DMS153 (cell line): ENCODE results near the gene SORBS1.

Source experiments
- DNase-seq: peaks from one replicate; lab custom pipeline; 2025; lab: John Stamatoyannopoulos, UW

SORBS1 gene

GRCh38 chr10:95561177-95561863 is at the start of gene SORBS1:
Gene SORBS1 (minus strand): TSS chr10:95561371. CDS start chr10:95441135, 120,236 bp downstream.
- DNase-seq = peak; percentile 95

GRCh38 chr10:95610727-95611126 is 49.6 kb upstream of the SORBS1 start:
- no peak for DNase-seq

GRCh38 chr10:95606922-95607321 is 45.8 kb upstream of the SORBS1 start:
- no peak for DNase-seq

DNA sequence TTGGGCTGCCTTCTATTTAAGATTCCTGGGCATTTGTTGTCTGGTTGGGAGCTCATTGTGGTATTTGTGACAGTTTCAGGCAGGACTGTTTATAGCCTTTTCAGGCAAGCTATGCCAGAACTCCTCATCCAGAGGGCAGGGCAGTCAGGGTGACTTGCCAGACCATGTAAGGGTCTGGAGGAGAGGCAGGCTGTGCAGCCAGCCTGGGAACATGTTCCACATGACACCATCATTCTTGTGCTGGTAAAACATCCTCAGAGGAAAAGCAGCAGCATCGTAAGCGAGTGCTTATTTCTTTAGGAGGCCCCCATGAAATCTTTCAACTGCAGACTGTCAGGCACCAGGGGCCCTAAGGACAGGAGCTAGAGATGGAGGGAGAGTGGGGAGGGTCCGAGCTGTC is 44.0 kb upstream of the SORBS1 start:
- DNase-seq = no peak

DNA sequence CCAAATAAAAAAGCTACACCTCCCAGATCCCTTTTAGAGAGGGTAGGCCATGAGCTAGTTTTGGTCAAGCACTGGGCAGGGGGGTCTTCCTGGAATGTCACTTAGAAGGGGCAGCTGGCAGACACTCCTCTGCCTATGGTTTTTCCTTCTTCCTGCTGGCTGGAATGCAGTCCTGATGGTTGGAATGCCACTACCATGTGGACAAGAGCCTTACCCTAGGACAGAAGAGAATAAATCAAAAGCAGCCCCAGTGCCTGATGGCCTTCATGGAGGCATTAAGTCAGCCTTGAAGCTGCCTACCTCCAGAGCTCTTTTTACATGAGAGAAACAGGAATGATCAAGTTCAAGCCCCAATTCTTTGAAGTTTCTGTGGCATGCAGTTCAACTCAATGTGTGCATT is 43.5 kb upstream of the SORBS1 start:
- DNase-seq = no peak

DNA sequence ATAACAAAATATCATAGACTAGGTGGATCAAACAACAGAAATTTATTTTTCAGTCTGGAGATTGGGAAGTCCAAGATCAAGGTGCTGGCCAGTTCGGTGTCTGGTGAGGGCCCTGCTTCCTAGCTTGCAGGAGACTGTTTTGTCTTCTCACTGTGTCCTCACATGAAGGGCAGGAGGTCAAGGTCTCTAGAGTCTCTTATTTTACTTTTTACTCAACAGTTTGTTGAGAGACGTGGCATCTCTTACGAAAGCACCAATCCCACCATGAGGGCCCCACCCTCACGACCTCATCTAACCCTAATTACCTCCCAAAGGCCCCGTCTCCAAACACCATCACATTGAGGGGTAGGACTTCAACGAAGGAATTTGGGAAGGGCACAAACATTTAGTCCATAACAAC is 41.2 kb upstream of the SORBS1 start:
- DNase-seq = no peak

DNA sequence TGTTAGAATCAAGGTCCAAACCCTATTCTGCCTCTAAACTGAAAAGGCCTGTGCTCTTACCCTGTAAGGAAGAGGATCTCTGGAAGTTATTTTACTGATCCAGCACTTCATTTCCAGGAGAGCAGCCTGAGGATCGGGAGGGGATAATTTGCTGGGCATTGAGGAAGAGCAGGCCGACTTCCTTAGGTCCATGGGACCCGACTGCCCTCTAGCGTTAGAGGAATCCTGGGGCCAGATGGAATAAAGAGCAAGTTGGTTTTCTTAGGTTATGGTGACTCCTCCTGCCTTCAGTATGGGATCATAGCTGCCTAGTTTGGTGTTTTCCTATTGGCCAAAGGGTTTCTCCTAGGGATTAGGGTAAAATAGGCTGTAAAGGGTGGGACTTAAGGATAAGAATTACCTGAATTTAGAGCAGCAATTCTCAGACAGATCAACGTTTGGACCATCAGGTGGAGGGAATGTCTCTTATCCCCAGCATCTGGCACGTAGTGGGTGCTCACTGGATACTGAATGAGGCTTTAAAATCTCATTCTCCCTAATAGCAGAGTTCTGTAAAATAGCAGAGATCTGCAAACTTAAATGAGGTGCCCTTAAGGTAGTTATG is 40.0 kb upstream of the SORBS1 start:
- peak; percentile 77 for DNase-seq

- DNase-seq = no peak
Measured at GRCh38 chr10:95600158-95600557, 39.0 kb upstream of the SORBS1 start.

DNA sequence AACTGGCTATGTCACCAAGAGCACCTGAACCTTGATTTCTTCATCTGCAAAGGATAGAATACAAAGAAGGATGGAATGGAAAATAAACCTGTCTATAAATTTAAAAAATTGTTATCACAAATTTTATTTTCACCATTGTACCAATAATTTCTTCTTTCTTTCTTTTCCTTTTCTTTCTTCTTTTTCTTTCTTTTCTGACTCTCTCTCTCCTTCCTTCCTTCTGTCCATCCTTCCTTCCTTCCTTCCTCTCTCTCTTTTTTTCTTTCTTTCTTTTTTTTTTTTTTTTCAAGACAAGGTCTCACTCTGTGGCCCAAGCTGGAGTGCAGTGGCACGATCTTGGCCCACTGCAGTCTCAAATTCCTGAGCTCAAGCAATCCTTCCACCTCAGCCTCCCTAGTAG is 36.6 kb upstream of the SORBS1 start:
- DNase-seq = no peak

DNA sequence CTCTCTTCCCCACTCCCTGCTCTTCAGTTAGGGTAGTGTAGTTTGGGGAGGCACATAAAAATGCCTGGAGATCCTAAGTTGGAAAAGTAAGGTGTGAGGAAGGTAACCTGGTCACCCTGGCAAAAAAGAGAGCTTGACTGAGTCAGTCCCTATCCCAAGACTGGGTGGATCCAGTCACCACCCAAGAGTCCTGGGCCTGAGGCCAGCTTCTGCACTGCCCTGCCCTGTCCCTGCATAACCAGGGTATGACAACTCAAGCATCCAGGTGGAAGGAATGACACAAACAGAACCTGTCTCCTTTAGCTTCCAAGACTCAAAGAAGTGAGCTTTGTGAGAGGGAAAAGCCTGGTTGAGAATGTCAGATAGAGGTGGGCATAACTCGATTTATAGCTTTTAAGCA is 26.9 kb upstream of the SORBS1 start:
- DNase-seq = no peak

GRCh38 chr10:95579835-95580535 is 18.8 kb upstream of the SORBS1 start:
- DNase-seq = no peak

DNA sequence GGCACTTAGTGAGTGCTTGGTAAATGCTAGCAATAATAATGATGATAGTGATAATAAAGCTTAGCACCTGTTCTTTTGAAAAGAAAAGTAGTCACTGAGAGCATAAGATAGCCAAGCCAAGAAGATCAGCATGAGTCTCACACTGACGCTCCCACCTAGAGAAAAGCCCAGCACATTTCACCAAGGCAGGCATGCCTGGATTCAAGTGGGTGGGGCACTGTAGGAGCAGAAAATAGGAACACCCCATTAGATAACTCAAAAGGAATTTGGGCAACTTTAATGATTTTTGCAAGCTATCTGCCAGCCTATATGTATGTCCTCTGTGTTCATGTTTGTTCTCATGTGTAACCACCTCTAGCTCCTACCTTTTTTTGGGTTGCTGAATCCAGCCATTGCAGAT is 18.1 kb upstream of the SORBS1 start:
- no peak for DNase-seq

GRCh38 chr10:95578619-95579018 is 17.4 kb upstream of the SORBS1 start:
- DNase-seq = no peak

- DNase-seq = no peak
Measured at GRCh38 chr10:95574649-95575365, 13.6 kb upstream of the SORBS1 start.

GRCh38 chr10:95573964-95574604 is 12.9 kb upstream of the SORBS1 start:
- no peak for DNase-seq

DNA sequence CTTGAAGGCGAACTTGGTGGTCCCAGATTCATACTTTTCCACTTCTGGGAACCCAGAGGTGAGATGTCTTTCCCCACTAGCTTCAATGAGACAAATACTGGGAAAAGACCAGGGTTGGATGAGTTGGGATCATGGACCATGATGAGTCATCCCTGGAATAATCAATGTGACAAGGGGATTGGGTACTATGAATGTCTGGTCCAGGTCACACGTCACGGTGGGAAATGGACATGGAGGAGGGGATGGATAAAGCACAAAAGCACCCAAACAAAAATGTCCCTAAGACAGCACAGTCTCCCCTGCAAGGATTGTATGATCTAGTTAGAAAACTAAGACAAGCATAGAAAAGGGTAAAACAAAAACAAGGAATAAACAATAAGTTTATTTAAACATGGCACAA is 12.4 kb upstream of the SORBS1 start:
- DNase-seq = no peak

DNA sequence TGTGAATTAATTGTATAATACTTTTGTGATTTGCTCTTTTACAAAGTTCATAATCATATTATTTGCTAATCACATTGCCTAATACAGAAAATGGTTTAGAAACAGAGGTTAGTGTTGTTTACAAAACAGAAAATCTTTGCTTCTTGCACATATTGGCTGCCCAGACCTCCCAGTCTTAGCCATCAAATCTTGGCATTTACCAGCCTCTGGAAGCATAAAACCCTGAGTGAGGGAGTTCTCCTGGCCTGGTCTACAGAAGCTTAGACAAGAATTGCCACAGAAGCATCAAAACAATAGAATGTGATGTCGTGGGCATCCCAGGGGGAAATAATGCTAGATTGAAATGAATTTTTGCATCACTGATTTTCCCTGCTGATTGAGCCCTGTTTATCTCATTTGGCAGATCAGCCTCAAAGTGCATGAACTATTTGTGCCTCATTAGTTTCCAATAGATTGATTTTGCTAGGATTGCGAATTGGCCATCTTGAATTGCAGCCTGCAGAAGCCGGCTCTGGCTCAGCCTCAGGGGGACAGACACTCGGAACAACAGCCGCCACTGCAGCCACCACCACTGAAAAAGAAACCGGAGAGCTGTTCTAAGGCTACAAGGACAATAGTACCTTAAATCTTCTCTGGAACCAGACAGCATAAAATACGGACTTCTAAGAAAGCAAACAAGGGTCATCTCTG is 11.1 kb upstream of the SORBS1 start:
- DNase-seq = no peak

DNA sequence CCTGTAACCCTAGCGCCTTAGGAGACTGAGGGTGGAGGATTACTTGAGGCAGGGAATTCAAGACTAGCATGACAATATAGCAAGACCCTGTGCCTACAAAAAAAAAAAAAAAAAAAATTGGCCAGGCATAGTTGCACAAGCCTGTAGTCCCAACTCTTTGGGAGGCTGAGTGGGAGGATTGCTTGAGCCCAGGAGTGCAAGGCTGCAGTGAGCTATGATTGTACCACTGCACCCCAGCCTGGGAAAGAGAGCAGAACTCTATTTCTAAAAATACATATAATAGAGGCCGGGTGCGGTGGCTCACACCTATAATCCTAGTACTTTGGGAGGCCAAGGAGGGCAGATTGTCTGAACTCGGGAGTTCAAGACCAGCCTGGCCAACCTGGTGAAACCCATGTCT is 10.2 kb upstream of the SORBS1 start:
- DNase-seq = no peak

DNA sequence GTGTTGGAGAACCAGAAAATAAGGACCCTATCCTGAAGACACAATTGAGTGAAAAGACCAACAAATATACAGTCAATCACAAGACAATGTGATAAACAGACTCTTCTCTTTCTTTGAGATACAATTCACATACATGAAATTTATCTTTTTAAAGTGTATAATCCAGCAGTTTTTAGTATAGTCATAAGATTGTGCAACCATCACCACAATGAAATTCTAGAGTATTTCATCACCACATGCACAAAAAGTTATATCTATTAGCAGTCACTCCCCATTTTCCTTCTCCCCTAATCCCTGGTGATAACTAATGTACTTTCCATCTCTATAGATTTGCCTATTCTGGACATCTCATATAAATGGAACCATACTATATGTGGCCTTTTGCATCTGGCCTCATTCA is 8.2 kb upstream of the SORBS1 start:
- no peak for DNase-seq

DNA sequence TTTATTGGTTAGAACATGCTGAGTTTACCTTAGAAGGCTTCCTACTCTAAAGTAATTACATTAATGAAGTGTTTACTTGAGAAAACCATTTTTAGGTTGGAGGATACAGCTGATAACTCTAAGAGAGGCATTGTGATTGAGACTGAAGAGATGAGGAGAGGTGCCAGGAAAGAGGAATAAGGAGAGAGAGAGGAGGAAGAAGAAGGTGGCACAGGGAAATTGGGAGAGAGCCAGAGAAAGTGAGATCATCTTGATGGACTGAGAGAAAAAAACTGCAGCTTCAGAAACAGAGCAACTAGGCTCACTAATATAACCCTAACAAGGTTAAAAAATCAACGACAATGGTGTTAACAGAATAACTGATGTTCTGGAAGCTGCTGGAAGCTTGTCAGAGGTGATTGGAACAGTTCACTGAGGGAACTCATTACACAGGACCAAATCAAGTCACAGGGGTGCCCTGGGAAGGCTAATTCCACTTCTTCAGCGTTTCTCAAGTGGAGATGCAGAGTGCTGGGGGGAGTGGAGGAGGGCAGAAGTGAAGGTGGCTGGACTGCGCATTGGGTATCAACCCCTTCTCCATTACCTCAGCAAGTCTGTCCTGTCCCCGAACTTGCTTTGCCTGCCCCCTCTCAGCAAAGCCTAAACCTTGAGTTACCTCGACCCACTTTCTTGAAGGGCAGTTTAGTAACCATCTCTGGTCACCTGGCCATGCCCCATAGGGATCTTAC is 6.9 kb upstream of the SORBS1 start:
- no peak for DNase-seq

GRCh38 chr10:95566136-95566535 is 5.0 kb upstream of the SORBS1 start:
- DNase-seq = no peak
